ENCODE data around the gene CEBPZOS. TPM values are rescaled to one million over a fixed set of nuclear protein-coding genes. Genes with fewer than 3 reads are reported as not detected.
A peak's percentile ranks its signal among the peaks of the same experiment; 100 is the strongest.

Gene CEBPZOS
- 31.6 TPM for polyA plus RNA-seq (2013, experiment 1 of 2; ENCODE audit: insufficient read length)
- 21.4 TPM for polyA plus RNA-seq (2013, experiment 2 of 2; ENCODE audit: insufficient read length)

GRCh38 chr2:37196320-37197195, at the start of gene CEBPZOS:
Gene CEBPZOS (plus strand): TSS chr2:37196496. CDS start chr2:37199705, 3,209 bp downstream.
- peak; percentile 68 for DNase-seq

- no peak for DNase-seq
These were observed 48.0 kb upstream of the CEBPZOS start for GRCh38 chr2:37148325-37148724.

GRCh38 chr2:37149626-37150322, 46.5 kb upstream of the CEBPZOS start:
- no peak for DNase-seq

GRCh38 chr2:37153224-37153623, 43.1 kb upstream of the CEBPZOS start:
- no peak for DNase-seq

GRCh38 chr2:37154785-37155184, 41.5 kb upstream of the CEBPZOS start:
- DNase-seq: no peak

GRCh38 chr2:37156071-37156856, 40.0 kb upstream of the CEBPZOS start:
- DNase-seq: peak; percentile 63

- peak; percentile 88 for DNase-seq
These were observed 39.2 kb upstream of the CEBPZOS start, which contains the start of gene EIF2AK2 for GRCh38 chr2:37156857-37157714. Gene EIF2AK2 (minus strand): TSS chr2:37156980. CDS start chr2:37147806, 9,174 bp downstream.

- no peak for DNase-seq
These were observed 31.5 kb upstream of the CEBPZOS start for GRCh38 chr2:37164757-37165156.

- DNase-seq: peak; percentile 21
These were observed 28.6 kb upstream of the CEBPZOS start for GRCh38 chr2:37167636-37168180.

- peak; percentile 42 for DNase-seq
These were observed 27.9 kb upstream of the CEBPZOS start for GRCh38 chr2:37168217-37168981.

- DNase-seq: no peak
These were observed 24.7 kb upstream of the CEBPZOS start for GRCh38 chr2:37171624-37171950.

GRCh38 chr2:37173741-37174140, 22.6 kb upstream of the CEBPZOS start:
- DNase-seq: no peak

- no peak for DNase-seq
These were observed 16.2 kb upstream of the CEBPZOS start for GRCh38 chr2:37180006-37180639.

- no peak for DNase-seq
These were observed 15.7 kb upstream of the CEBPZOS start for GRCh38 chr2:37180640-37181039.

- DNase-seq: no peak
These were observed 14.3 kb upstream of the CEBPZOS start for GRCh38 chr2:37181726-37182684.

GRCh38 chr2:37188570-37188969, 7.7 kb upstream of the CEBPZOS start, which contains the start of gene SULT6B1:
Gene SULT6B1 (minus strand): TSS chr2:37188670. CDS start chr2:37188640, 30 bp downstream.
- DNase-seq: no peak

GRCh38 chr2:37189452-37190153, 6.7 kb upstream of the CEBPZOS start:
- DNase-seq: peak; percentile 88

- no peak for DNase-seq
These were observed 6.0 kb upstream of the CEBPZOS start for GRCh38 chr2:37190290-37190689.

Data from fibroblast of skin of back (primary cell).